HG03342 (cell line): ENCODE results near the gene LRRC8A.
A peak's percentile ranks its signal among the peaks of the same experiment; 100 is the strongest.

Experiments
- ATAC-seq: cut with Tn5 transposase; IDR thresholded peaks from one replicate; pipeline ENCODE4 v1.9.1; 2021; ENCODE audit warnings: mild to moderate bottlenecking, moderate library complexity; ENCODE audit not compliant: unreplicated experiment

The LRRC8A gene

DNA sequence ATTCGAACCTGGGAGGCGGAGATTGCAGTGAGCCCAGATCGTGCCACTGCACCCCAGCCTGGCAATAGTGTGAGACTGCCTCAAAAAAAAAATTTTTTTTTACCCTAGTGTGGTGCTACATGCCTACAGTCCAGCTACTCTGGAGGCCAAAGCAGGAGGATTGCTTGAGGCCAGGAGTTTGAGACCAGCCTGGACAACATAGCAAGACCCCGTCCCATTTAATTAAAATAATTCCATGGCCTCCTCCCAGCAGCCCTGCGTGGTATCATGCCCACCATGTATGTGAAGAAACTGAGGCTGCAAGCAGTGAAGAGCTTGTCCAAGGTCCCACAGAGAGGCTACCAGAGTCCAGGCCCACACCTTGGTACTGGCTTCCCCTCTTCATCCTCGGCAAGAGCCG is 19.4 kb downstream of the LRRC8A start:
- ATAC-seq: no peak

GRCh38 chr9:128901822-128902221 is 19.9 kb downstream of the LRRC8A start:
- no peak for ATAC-seq

DNA sequence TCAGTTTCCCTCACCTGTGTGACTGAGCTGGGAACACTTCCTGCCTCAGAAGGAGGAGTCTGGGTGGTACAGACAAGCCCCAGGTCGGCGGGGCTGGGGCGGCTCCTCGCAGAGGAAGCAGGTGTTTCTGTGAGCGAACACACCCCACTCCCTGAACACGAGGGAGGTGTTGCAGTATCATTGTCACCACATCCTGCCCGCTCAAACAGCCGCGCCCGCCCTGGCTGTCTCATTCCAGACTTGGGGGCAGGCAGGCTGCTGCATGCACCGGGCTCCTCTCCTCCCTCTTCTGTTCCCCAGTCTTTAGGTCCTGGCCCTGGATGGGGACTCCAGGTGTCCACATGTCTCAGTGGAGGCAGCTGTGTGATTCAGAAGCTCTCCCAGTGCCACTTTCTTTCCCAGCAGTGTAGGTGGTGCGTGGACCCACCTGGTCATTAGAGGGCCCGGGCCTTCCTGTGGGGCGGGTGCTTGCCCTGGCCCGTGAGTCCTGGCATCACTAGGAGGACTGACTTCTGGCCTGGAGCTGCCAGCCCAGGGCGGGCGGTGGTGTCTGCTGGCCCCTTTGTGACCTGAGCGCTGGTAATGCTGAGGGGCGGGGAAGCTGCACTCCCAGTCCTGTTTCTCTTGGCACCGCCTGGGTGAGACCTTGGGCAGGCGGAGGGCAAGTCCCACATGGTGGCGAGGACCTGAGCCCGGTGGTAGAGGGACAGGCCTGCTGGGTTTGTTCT is 20.6 kb downstream of the LRRC8A start:
- peak; percentile 83 for ATAC-seq

DNA sequence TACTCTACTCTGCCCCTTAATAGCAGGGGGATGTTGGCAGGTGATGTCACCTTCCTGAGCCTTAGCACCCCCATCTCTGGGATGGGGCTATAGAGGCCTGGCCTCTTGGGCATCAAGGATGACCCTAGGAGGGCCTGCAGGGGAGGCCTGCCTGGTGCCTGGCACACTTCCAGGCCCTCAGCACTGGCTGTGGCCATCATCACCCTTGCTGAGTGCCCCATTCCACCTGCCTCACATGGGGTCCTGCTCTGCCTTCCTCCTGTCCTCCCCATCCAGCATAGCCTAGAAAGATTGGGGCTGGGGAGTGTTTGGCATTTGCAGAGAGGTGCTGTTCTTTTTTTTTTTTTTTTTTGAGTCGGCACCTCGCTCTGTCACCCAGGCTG is 21.1 kb downstream of the LRRC8A start:
- ATAC-seq: no peak

- ATAC-seq: no peak
Observed at GRCh38 chr9:128903871-128904620, 22.1 kb downstream of the LRRC8A start.

GRCh38 chr9:128905964-128906363 is 24.0 kb downstream of the LRRC8A start:
- no peak for ATAC-seq

GRCh38 chr9:128906741-128907140 is 24.8 kb downstream of the LRRC8A start:
- no peak for ATAC-seq

DNA sequence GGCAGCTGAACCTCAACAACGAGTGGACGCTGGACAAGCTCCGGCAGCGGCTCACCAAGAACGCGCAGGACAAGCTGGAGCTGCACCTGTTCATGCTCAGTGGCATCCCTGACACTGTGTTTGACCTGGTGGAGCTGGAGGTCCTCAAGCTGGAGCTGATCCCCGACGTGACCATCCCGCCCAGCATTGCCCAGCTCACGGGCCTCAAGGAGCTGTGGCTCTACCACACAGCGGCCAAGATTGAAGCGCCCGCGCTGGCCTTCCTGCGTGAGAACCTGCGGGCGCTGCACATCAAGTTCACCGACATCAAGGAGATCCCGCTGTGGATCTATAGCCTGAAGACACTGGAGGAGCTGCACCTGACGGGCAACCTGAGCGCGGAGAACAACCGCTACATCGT is 26.4 kb downstream of the LRRC8A start:
- ATAC-seq: no peak

DNA sequence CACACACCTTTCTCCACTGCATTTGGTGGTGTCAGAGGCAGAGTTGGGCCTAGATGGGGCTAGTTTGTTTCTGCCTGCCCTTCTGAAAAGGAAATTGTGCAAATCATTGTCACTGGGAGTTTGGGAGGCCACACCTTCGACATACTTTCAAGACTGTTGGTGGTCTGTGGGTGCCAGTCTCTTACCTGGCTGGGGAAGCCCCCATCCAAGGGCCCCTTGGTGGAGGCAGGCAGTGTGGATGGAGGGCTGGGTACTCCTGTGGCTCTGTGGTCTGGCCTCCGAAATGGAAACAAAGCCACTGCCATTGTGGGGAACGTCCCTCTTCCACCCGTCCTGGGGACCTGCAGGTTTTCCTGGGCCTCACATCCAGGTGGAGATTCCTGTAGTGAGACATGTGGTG is 27.9 kb downstream of the LRRC8A start:
- ATAC-seq: no peak

- no peak for ATAC-seq
Observed at GRCh38 chr9:128910906-128911305, 29.0 kb downstream of the LRRC8A start.

- ATAC-seq: no peak
Observed at GRCh38 chr9:128911529-128912035, 29.6 kb downstream of the LRRC8A start.

GRCh38 chr9:128912270-128912853 is 30.4 kb downstream of the LRRC8A start:
- ATAC-seq: no peak

DNA sequence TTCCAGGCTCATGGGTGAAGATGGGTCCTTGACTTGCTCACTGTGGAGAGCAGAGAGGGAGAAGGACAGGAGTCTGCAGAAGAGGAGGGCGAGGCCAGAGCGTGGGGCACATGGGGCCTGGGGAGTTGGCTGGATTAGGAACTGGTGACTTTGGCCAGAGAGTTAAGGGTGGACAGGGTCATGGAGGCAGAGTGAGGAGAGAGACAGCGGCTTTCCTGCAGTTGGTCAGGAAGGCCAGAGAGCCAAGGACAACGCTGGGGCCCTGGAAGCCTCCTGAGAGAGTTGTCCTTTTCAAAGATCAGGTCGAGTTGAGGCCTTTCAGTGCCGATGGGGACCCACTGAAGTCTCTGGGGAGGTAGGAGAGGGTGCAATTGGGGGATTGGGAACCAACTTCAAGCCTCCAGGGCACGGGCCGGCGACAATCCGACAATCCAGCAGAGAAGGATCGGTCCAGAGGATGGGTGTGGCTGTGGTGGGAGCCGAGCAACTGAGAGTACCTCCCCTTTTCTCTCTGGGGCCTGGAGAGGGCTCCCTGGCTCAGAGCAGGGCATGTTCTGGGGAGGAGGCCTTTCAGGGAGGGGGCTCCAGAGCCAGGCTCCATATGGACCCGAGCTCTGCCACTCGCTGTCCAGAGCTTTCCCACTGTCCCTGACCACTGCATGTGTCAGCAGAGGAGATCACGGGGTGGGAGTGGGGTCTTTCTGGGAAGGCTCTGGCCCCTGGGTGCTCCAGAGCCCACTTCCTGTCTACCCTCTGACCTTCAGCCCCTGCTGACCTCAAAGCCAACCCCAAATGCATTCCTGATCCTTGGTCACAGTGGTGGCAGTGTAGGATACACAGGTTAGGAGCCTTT is 31.3 kb downstream of the LRRC8A start:
- no peak for ATAC-seq

DNA sequence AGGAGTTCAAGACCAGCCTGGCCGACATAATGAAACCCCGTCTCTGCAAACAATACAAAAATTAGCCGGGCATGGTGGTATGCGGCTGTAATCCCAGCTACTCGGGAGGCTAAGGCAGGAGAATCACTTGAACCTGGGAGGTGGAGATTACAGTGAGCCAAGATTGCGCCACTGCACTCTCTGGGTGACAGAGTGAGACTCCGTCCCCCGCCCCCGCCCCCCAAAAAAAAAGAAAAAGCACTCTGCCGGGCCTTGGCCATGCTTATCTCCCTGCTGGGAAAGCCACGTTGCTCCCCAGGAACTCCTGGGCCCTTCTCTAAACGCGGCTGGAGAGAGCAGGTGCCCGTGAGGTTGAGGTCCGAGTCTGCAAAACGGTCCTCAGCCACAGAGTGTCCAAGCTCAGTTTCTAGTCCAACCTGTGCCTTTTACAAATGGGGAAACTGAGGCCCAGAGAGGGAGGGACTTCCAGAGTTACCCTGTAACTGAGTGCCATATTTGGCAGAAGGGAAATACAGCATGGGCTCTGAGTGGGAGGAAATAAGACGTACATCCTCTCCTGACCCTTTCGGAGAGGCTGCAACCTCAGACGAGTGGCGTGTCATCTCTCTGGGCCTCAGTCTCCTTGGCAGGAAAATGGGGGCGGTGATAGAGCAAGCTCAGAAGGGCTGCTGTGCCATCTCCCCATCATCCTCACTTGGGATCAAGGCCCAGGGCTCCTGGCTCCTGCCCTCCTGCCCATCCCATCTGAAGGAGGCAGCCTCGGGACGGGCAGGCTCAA is 32.3 kb downstream of the LRRC8A start:
- no peak for ATAC-seq

- ATAC-seq: no peak
Observed at GRCh38 chr9:128916204-128916603, 34.3 kb downstream of the LRRC8A start.

DNA sequence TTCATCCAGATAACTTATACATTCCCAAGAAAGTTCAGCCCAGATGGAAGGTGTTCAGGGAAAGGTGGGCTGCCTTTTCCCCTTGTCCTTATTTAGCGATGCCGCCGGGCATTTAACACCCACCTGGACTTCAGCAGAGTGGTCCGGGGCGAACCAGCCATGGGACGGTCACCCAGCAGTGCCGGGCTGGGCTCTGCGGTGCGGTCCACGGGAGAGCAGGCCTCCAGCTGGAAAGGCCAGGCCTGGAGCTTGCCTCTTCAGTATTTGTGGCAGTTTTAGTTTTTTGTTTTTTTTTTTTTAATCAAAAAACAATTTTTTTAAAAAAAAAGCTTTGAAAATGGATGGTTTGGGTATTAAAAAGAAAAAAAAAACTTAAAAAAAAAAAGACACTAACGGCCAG is 34.8 kb downstream of the LRRC8A start:
- no peak for ATAC-seq

DNA sequence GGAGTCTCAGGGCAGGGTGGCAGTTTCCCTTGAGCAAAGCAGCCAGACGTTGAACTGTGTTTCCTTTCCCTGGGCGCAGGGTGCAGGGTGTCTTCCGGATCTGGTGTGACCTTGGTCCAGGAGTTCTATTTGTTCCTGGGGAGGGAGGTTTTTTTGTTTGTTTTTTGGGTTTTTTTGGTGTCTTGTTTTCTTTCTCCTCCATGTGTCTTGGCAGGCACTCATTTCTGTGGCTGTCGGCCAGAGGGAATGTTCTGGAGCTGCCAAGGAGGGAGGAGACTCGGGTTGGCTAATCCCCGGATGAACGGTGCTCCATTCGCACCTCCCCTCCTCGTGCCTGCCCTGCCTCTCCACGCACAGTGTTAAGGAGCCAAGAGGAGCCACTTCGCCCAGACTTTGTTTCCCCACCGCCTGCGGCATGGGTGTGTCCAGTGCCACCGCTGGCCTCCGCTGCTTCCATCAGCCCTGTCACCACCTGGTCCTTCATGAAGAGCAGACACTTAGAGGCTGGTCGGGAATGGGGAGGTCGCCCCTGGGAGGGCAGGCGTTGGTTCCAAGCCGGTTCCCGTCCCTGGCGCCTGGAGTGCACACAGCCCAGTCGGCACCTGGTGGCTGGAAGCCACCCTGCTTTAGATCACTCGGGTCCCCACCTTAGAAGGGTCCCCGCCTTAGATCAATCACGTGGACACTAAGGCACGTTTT is 35.4 kb downstream of the LRRC8A start:
- no peak for ATAC-seq

- ATAC-seq: no peak
Observed at GRCh38 chr9:128918921-128919320, 37.0 kb downstream of the LRRC8A start.

DNA sequence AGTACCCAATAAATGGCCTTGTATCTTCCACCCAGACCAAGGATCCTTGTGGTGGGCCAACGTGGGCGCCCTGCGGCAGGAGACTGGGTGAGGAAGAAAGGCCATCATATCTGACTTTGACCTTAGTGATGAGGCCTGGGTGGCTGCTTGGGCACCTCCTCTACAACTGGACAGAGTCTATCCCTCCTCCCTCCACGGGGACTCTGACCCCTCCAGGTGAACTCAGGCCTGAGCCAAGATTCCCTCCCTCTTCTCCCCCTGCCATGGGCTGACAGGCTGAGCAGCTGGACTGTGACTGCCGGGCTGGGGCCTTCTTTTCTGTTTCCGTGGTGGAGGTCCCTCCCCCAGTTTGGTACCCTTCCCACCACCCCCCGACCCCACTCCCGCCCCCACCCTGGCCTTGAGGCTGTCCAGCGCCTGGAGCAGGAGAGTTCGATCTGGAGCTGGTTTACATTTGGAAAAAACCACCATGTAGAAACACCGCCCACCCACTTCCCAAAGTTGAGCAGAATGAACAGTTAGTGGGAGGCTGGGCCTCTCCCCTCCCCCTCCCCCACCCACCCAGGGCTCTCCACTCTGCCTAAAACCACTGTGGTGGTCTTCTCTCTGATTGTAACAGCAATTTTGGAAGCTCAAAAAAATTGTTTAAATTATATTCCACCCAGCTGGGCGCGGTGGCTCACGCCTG is 37.6 kb downstream of the LRRC8A start:
- no peak for ATAC-seq
